Measurements from ENCODE around the gene RIC3.

RIC3 gene

DNA sequence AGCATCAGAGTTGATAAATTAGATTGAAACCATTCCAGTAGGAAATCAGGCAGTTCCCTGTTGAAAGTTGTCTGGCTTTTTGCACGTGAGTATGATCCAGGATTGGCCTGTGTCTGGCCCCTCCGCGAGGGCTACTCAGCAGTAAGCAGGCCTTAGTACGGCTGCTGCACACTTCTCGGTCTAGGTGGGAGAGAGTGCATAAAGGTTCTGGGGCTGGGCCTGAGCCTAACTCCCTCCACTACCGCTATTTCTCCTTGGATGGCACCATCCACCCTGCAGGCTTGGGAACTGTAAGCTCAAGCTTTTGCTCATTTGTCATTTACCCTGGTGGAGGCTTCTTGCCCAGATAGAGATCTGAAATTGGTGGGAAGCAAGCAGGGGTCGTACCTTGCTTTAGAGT, 65.9 kb downstream of the RIC3 start:
- DNase-seq (ENCODE audit: insufficient read length, low spot score) (no peak), FAIRE-seq (no peak)
- no peak for TF ChIP-seq POLR2A (IDR thresholded peaks at IDR 0.05; ENCODE audit: low read depth, low read length)

DNA sequence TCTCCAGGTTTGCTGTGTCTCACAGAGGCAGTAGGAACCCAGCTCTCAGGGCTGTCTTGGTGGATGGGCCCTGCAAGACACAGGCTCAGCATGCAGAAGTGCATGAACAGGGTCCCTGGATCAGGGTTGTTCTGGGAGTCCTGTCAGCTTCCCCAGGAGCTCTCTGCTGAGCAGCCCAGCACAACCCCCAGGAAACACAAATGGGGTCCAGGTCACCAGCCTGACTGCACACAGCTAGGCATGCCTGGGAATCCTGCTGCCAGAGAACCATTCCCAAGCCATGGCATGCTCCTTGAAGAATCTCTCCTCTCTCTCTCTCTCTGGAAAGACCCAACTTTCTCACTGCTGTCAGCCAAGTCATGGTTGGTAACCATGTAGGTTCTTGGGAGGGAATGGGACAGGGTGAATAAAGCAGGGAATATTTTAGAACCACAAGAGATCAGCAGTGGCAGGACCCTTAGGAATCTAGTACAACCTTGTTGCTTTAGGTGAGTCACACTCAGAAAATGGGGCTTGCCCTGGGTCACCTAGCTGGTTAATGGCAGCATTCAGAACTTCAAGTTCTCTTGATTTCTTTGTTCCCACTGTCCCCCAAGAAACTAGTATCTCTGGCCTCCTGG, 66.4 kb downstream of the RIC3 start:
- no peak for TF ChIP-seq POLR2A (IDR thresholded peaks at IDR 0.05; ENCODE audit: low read depth, low read length)
- DNase-seq (ENCODE audit: insufficient read length, low spot score) (no peak), FAIRE-seq (no peak)

DNA sequence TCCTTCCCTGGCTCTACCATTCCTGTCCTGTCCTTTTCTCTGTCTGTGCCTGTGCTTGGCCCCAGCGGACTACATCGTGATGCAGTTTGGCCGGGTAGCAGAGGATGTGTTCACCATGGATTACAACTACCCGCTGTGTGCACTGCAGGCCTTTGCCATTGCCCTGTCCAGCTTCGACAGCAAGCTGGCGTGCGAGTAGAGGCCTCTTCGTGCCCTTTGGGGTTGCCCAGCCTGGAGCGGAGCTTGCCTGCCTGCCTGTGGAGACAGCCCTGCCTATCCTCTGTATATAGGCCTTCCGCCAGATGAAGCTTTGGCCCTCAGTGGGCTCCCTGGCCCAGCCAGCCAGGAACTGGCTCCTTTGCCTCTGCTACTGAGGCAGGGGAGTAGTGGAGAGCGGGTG, 67.4 kb downstream of the RIC3 start:
- FAIRE-seq (no peak), DNase-seq (ENCODE audit: insufficient read length, low spot score) (no peak)
- TF ChIP-seq POLR2A (IDR thresholded peaks at IDR 0.05; ENCODE audit: low read depth, low read length): no peak

DNA sequence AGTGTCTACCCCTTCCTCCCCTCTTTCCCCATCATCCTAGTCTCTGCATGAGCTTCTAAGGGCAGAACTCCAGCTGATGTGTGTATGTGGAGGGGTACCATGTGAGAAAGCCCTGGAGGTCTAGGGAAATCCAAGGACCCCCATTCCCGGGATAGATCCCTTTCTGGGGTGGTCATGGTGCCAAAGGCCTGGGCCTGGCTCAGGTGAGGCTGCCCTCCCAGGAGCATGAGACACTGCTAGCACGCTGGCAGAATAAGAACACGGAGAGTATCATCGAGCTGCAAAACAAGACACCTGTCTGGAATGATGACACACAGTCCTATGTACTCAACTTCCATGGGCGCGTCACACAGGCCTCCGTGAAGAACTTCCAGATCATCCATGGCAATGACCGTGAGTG, 68.2 kb downstream of the RIC3 start:
- no peak for TF ChIP-seq POLR2A (IDR thresholded peaks at IDR 0.05; ENCODE audit: low read depth, low read length)
- no peak for FAIRE-seq

DNA sequence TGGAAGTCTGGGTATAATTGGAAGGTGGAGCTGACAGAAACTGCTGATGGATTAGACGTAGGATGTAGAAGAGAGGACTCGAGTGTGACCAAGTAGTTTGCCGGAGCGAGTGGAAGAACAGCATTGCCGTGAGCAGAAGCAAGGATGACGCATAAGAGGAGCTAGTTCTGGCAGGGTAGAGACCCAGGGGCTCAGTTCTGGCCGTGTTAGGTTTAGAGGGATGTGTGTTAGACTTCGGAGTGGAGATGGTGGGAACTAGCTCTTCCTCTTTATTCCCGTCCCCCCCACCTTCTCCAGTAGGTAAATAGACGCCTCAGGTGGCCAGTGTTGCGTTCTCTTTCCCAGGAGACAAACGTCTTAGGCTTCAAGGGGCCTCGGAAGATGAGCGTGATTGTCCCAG, 68.7 kb downstream of the RIC3 start:
- DNase-seq (ENCODE audit: insufficient read length, low spot score): no peak
- no peak for TF ChIP-seq POLR2A (IDR thresholded peaks at IDR 0.05; ENCODE audit: low read depth, low read length)
- FAIRE-seq: no peak

More for the DNA sequence above, 68.2 kb downstream of the RIC3 start:
- DNase-seq (ENCODE audit: insufficient read length, low spot score): no peak

DNA sequence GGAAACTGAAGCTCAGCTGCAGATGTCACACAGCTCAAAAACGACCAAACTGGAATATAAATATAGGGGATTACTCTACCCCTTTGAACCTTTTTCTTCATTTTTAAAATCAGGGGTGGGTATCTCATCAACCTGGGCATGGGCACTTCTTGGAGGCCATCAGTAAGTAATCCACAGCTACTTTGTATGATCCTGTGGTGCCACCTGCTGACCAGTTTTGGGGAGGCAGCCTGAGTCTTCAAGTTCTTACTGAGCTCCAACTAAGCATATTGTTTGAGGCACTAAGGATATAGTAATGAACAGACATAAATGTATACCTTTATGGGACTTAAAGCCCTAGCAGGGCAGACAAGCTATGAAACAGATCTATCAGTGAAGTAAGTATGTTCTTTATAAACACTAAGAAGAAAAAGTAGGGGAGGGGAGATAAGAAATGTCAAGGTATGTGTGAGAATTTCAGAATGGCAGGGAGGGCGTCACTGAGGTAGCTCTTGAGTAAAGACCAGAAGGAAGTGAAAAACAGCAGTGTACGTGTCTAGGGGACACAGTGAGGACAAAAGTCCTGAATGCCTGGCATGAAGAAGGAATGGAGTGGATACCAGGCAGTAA, 69.4 kb downstream of the RIC3 start:
- peak; percentile 60 for FAIRE-seq
- TF ChIP-seq POLR2A (IDR thresholded peaks at IDR 0.05; ENCODE audit: low read depth, low read length): no peak

DNA sequence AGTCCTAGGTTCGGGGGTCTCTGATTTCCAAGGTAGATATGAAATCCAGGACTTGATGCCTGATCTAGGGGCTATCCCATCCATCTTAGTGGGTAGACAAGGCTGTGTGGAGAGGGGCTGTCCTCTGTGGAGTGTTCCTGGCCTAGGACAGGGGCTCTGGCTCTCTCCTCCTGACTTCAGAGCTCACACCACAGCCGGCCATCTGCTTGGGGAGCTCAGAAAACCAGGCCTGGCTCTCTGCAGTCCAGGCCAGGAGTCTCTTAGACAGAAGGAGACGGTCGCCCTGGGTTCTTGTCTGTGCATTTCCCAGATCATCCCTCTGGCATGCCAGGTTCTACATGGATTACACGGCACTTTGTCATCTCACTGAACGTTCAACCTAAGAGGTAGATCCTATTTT, 69.9 kb downstream of the RIC3 start:
- DNase-seq (ENCODE audit: insufficient read length, low spot score) (no peak), FAIRE-seq (no peak)
- TF ChIP-seq POLR2A (IDR thresholded peaks at IDR 0.05; ENCODE audit: low read depth, low read length): no peak

More for the DNA sequence above, 69.4 kb downstream of the RIC3 start:
- DNase-seq (ENCODE audit: insufficient read length, low spot score): no peak

DNA sequence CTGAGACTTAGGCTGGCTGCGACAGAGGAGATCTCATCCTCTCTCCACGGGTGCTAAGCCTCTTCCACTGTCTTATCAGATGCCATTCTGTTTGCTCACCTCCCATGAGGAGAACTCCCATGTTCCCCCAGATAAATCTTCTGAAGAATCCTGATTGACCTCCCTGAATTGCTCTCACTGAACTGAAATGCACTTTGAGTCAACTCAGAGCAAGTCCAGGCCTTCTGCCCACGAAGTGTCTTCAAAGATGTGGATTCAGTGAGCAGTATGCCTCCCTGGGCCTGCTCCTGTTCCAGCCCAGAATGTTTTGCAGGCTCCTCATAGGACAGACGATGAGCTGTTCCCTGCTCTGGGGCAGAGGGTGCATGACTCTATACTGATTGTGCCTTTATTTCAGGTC, 70.5 kb downstream of the RIC3 start:
- TF ChIP-seq POLR2A (IDR thresholded peaks at IDR 0.05; ENCODE audit: low read depth, low read length): no peak
- DNase-seq (ENCODE audit: insufficient read length, low spot score) (no peak), FAIRE-seq (no peak)

DNA sequence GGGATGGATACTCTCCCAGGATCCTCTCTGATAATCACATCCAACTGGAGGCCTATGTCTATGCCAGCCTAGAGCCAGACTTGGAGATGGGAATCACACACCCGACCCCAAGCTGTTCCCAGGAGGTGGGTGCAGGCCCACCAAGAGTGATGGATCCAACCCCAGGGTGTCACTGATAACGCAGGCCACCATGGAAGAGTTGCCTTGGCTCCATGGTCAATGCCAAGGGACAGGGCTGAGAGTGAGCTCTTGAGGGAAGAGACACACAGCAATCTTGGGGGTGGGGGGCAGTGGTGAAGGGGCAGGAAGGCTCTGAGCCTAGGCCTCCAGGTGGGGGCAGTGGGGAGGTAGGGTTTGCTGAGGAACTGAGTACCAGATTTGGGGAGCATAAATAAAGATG, 70.9 kb downstream of the RIC3 start:
- no peak for DNase-seq (ENCODE audit: insufficient read length, low spot score)
- FAIRE-seq: no peak
- no peak for TF ChIP-seq POLR2A (IDR thresholded peaks at IDR 0.05; ENCODE audit: low read depth, low read length)

DNA sequence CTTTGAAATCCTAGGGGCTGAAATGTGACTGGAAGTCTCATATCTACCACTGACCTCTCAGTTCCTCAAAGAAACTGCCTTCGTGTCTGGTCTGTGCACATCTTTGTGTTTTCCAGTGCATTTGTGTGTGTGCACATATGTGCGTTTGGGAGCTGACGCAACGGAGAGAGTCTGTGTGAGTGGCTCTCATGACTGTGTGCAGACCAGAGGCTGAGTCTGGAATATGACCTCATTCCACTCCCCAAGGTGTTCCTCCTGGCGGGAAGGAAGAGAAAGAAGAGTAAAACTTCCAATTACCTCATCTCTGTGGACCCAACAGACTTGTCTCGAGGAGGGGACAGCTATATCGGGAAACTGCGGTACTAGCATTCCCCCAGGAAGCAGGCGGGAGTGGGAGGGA, 71.4 kb downstream of the RIC3 start:
- DNase-seq (ENCODE audit: insufficient read length, low spot score) (no peak), FAIRE-seq (no peak)
- TF ChIP-seq POLR2A (IDR thresholded peaks at IDR 0.05; ENCODE audit: low read depth, low read length): no peak

DNA sequence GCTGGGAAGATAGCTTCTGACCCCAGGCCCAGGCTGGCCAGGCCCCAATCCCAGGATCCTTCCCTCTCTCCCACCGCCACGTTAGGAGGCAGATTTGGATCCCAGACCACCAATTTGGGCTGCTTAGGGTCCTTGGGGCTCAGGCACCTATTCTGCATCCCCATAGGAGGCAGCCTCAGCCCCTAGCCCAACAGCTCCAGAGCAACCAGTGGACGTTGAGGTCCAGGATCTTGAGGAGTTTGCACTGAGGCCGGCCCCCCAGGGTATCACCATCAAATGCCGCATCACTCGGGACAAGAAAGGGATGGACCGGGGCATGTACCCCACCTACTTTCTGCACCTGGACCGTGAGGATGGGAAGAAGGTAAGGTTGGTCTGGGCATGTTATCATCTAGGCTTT, 71.8 kb downstream of the RIC3 start:
- no peak for FAIRE-seq
- no peak for DNase-seq (ENCODE audit: insufficient read length, low spot score)

DNA sequence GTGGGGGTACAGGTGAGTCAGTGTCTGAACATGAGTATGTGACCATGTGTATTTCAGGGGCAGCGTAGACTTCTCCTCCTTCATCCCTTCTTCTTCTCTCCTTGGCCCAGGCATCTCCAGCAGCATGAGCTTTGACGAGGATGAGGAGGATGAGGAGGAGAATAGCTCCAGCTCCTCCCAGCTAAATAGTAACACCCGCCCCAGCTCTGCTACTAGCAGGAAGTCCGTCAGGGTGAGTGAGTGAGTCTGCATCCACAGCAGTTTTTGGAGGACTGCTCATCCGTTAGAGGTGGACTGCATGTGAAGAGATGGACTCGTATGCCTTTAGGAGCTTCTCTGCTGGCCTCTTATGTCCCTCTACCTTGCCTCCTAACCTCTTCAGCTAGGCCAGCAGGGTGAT, 72.2 kb downstream of the RIC3 start:
- no peak for DNase-seq (ENCODE audit: insufficient read length, low spot score)
- TF ChIP-seq POLR2A (IDR thresholded peaks at IDR 0.05; ENCODE audit: low read depth, low read length): no peak
- FAIRE-seq: no peak

More for the DNA sequence above, 71.8 kb downstream of the RIC3 start:
- TF ChIP-seq POLR2A (IDR thresholded peaks at IDR 0.05; ENCODE audit: low read depth, low read length): no peak

DNA sequence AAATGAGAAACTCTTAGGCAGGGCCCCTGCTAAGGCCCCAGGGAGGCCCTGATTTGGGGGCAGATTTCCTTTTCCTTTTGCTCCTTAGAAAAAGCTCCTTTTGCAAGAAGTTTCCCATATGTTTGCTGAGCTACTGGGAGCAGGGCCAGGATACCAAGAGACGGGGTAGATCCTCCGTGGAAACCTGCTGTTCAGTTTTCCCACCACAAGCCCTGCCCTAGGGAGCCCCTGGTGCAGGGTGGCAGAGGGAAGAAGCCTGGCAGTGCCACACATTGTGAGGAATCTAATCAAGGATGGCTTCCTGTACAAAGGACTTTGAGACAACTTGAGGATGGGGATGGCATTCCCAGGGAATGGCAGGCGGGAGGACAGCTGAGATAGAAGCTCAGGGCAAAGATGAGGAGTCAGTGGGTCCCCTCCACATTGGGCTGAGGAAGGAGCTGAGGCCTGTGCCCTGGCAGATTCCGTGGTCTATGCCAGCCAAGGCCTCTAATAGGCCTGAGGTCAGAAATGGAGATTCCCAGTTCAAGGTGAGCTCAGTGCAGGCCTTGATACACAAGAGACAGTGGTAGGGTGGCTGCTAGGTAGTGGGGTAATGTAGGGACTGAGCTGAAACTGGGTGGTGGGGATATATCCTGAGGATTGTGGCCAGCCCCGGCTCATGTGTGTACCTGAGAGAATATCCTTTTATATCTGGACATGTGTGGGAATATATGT, 72.9 kb downstream of the RIC3 start:
- FAIRE-seq (no peak), DNase-seq (ENCODE audit: insufficient read length, low spot score) (no peak)
- TF ChIP-seq POLR2A (IDR thresholded peaks at IDR 0.05; ENCODE audit: low read depth, low read length): no peak

DNA sequence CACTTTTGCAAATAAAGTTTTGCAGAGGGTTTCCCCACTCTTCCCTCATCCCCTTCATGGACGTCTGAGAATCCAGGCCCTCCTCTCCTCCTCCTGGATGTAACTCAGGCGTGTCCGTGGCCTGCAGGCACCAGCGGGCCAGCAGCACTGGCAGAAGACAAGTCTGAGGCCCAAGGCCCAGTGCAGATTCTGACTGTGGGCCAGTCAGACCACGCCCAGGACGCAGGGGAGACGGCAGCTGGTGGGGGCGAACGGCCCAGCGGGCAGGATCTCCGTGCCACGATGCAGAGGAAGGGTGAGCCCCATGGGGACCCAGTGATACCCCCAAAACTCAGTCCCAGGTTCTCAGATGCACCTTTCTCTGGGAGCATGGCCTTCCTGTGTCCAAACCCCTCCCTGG, 73.5 kb downstream of the RIC3 start:
- no peak for TF ChIP-seq POLR2A (IDR thresholded peaks at IDR 0.05; ENCODE audit: low read depth, low read length)
- FAIRE-seq (no peak), DNase-seq (ENCODE audit: insufficient read length, low spot score) (no peak)

DNA sequence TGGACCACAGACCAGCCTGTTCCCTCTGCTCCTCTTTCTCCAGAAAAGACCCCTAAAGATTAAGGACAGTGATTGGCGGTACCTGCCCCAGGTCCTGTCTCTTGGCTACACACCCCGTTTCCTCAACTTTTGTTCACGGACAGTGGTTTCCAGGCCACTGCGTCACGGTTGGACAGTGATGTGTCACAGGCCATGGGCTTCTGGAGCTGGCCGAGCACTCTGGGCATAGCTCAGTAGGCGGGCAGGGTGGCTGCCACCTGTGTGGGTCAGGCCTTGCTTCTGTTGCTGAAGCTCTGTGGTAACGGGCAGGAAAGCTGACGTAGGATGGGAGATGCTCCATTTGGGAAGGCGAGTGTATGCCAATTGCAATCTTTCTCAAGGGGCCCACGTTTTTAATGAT, 74.2 kb downstream of the RIC3 start:
- no peak for TF ChIP-seq POLR2A (IDR thresholded peaks at IDR 0.05; ENCODE audit: low read depth, low read length)
- FAIRE-seq: no peak
- DNase-seq (ENCODE audit: insufficient read length, low spot score): no peak
